CD4-positive, alpha-beta T cell treated with Interleukin-17A for 1 hour (primary cell): Measurements from ENCODE around the gene GDF10.

Source experiments
- DNase-seq: peaks from one replicate; pipeline ENCODE4 v3.0.0-alpha.2; 2020

The GDF10 gene

DNA sequence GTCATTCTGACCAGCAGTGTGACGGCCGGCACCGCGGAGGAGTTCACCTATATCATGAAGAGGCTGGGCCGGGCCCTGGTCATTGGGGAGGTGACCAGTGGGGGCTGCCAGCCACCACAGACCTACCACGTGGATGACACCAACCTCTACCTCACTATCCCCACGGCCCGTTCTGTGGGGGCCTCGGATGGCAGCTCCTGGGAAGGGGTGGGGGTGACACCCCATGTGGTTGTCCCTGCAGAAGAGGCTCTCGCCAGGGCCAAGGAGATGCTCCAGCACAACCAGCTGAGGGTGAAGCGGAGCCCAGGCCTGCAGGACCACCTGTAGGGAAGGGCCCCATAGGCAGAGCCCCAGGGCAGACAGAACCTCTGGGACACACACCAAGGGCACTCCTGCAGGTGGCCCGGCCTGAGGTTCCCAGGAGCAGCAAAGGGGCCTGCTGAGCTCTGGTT is 57.2 kb downstream of the GDF10 start:
- DNase-seq, result no peak

DNA sequence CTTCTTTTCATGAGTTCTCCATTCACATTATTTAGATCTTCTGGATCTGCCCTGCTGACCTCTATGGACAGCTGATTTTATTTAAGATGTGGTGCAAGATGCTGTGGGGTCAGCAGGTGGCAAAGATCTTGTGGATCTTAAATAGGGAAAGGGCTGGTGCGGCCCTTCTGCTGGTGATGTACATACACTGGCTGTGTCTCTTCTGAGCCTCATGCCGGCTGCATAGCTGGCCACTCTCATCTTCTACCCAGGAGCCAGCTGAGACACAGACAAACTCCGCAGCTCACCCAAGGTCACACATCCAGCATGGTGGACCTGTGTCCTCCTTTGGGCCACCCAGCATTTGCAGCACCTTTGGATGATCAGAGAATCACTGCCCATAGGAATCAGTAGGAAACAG is 57.9 kb downstream of the GDF10 start:
- DNase-seq, result no peak

DNA sequence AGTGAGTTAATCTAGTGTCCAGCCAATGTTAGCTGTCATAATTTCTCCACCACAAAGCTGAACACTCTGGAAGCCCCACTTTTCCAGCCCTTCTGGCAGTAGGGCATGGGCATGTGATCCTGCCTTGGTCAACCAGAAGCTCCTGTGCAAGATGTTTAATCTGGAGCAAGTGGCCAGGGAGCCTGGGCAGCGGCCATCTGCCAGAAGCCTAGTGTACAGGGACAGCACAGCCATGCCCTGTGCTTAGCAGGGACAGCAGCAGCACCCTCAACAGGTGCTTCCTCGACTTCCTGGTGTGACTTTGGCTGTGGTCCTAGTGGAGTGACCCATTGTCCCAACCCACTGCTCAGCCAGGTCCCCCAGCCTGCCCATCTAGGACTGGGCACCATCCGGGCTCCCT is 58.5 kb downstream of the GDF10 start:
- no peak for DNase-seq

DNA sequence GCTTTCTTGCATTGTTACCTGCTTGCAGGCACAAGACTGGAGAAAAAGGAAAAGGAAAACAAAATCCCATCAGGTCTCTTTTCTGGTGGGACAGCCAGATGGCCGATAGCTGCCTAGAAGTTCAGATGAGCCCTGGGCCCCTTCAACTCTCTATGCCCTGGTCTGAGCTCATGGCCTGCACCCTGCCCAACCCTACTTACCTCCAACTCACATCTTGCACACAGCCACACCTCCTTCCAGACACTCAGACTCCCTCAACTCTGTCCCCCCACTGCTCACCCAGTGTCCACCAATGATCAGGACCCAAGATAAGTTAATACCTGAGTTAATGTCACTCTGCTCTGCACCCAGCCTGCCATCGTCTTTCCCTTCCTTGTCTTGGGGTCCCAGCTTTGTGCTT is 59.1 kb downstream of the GDF10 start:
- no peak for DNase-seq

DNA sequence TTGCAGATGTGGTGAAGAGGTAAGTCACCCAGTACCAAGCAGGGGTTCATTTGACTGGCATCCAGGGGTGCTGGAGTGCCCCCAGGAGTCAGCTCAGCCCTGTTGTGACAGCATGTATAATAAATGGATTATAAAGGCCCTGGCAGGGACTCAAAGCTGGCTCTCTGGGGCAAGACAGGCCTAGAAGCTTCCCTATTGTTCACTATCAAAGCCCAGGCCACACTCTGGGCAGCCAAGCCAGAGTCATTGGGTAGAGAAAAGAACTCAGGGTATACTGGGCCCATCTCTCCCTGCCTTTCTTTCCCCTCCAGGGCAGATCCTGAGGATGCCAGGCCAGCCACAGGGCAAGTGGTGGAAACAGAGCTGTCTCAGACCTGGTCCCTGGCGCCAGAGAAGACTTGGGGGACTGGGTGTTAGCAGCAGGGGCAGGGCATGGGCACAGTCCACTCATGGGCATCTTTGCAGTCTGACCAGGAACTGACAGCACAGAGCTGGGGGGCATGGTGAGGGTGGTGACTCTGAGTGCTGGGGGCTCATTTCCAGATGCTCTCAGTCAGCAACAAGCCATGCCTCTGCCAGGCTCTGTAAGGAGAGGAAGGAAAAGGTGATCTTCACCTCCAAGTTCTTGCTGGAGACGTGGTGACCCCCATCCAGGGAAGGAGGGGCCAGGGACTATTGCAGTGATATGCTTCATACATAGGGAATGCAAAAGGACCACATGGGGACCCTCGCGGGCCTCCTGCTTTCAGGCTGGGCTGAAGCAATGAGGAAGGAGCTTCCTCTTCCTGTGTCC is 59.8 kb downstream of the GDF10 start:
- no peak for DNase-seq

DNA sequence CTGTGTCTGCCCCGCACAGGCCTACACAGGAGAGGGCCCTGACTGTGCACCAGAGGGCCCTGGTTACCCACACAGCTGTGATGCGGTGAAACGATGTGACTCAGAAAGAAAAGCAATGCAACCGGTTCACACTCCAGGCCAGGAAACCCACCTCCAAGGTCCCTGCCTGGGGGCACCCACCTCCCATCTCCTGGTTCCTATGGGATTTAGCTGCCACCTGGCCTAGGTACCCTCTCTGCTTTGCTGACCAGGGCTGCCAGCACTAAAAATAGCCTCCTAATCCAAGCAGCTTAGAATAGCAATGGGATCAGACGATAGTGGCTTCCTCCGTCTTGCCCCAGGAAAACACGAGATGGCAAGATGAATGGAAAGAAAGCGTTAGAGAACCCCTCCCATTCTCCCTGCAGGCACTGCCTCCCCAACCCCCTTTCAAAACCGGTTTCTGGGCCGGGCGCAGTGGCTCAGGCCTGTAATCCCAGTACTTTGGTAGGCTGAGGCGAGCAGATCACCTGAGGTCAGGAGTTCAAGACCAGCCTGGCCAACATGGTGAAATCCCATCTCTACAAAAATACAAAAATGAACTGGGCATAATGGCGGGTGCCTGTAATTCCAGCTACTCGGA is 60.5 kb downstream of the GDF10 start:
- DNase-seq, result no peak

DNA sequence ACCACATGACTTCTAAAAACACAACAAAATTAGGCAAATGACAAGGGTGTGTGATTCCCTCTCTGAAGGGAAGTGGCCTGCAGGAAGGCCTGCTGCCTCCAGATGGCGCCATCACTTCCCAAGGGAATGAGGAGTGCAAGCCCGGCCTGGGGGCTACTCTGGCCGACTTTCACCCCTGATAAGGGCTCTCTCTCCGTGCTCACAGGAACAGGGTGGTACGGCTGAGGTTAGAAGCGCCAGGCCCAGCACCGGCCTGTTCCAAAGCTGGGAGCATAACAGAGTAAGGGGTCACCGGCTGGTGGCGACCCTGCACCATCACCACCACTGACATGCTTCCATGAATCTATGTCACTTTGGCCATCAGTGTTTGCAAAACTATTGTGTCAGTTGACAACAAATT is 61.3 kb downstream of the GDF10 start:
- DNase-seq, result no peak

DNA sequence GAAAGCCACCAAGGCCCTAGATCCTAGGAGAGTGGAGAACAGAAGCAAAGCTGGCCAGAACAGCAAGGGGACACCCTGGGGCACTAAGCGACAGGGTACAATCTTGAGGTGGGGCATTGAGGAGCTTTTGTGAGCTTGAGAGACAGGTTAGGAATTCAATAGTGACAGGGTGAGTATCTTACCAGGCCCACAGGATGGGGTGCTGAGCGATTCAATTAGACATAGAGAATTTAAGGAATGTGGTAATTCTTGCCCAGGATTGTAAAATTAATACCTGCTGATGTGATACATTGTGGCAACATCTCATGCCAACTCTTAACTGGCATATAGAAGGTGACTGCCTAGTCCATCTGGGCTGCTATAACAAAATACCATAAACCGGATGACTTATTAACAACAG is 62.2 kb downstream of the GDF10 start:
- DNase-seq, result no peak
